Measurements from ENCODE around the gene EPB41L4A.

Gene EPB41L4A

GRCh38 chr5:112258571-112258970, 160.5 kb downstream of the EPB41L4A start:
- Histone ChIP-seq H3K9me3 (ENCODE audit: control insufficient read depth in 2 of 2, low read length in 2 of 2) (no peaks in the 10 kb centered on the region), H3K27me3 (ENCODE audit: control insufficient read depth in 1 of 2, insufficient read depth in 2 of 2, low read length in 2 of 2) (no peaks in the 10 kb centered on the region), H3K27ac (ENCODE audit: low read length) (no peak overlapping the region), H3K9ac (ENCODE audit: low read length in 2 of 2) (no peak overlapping the region), H3K4me3 (ENCODE audit: low read length in 2 of 2) (no peak overlapping the region), H3K36me3 (ENCODE audit: control insufficient read depth in 2 of 2, insufficient read depth in 2 of 2, low read length in 2 of 2) (no peaks in the 10 kb centered on the region), H3K4me1 (ENCODE audit: control insufficient read depth, insufficient read depth, low read length) (no peaks in the 10 kb centered on the region)

GRCh38 chr5:112257976-112258375, 161.1 kb downstream of the EPB41L4A start:
- Histone ChIP-seq H3K27ac (ENCODE audit: low read length) (no peak overlapping the region), H3K36me3 (ENCODE audit: control insufficient read depth in 2 of 2, insufficient read depth in 2 of 2, low read length in 2 of 2) (no peaks in the 10 kb centered on the region), H3K4me3 (ENCODE audit: low read length in 2 of 2) (no peak overlapping the region), H3K9me3 (ENCODE audit: control insufficient read depth in 2 of 2, low read length in 2 of 2) (no peaks in the 10 kb centered on the region), H3K9ac (ENCODE audit: low read length in 2 of 2) (no peak overlapping the region), H3K4me1 (ENCODE audit: control insufficient read depth, insufficient read depth, low read length) (no peaks in the 10 kb centered on the region), H3K27me3 (ENCODE audit: control insufficient read depth in 1 of 2, insufficient read depth in 2 of 2, low read length in 2 of 2) (no peaks in the 10 kb centered on the region)

GRCh38 chr5:112257005-112257404, 162.1 kb downstream of the EPB41L4A start:
- H3K4me1 ChIP-seq (ENCODE audit: control insufficient read depth, insufficient read depth, low read length): no peaks in the 10 kb centered on the region
- H3K27me3 ChIP-seq (ENCODE audit: control insufficient read depth in 1 of 2, insufficient read depth in 2 of 2, low read length in 2 of 2): no peaks in the 10 kb centered on the region
- H3K27ac ChIP-seq (ENCODE audit: low read length): no peak overlapping the region

GRCh38 chr5:112254303-112254702, 164.8 kb downstream of the EPB41L4A start:
- no peaks in the 10 kb centered on the region for H3K4me1 ChIP-seq (ENCODE audit: control insufficient read depth, insufficient read depth, low read length)
- H3K27ac ChIP-seq (ENCODE audit: low read length): no peak overlapping the region
- H3K9me3 ChIP-seq (ENCODE audit: control insufficient read depth in 2 of 2, low read length in 2 of 2): no peaks in the 10 kb centered on the region
- no peaks in the 10 kb centered on the region for H3K27me3 ChIP-seq (ENCODE audit: control insufficient read depth in 1 of 2, insufficient read depth in 2 of 2, low read length in 2 of 2)
- no peak overlapping the region for H3K4me3 ChIP-seq (ENCODE audit: low read length in 2 of 2)
- no peaks in the 10 kb centered on the region for H3K36me3 ChIP-seq (ENCODE audit: control insufficient read depth in 2 of 2, insufficient read depth in 2 of 2, low read length in 2 of 2)
- no peak overlapping the region for H3K9ac ChIP-seq (ENCODE audit: low read length in 2 of 2)

More at GRCh38 chr5:112257005-112257404, 162.1 kb downstream of the EPB41L4A start:
- no peak overlapping the region for H3K4me3 ChIP-seq (ENCODE audit: low read length in 2 of 2)
- H3K9ac ChIP-seq (ENCODE audit: low read length in 2 of 2): no peak overlapping the region
- H3K9me3 ChIP-seq (ENCODE audit: control insufficient read depth in 2 of 2, low read length in 2 of 2): no peaks in the 10 kb centered on the region
- H3K36me3 ChIP-seq (ENCODE audit: control insufficient read depth in 2 of 2, insufficient read depth in 2 of 2, low read length in 2 of 2): no peaks in the 10 kb centered on the region

GRCh38 chr5:112253478-112254250, 165.4 kb downstream of the EPB41L4A start:
- H3K27me3 ChIP-seq (ENCODE audit: control insufficient read depth in 1 of 2, insufficient read depth in 2 of 2, low read length in 2 of 2): no peaks in the 10 kb centered on the region
- H3K9me3 ChIP-seq (ENCODE audit: control insufficient read depth in 2 of 2, low read length in 2 of 2): no peaks in the 10 kb centered on the region
- no peaks in the 10 kb centered on the region for H3K4me1 ChIP-seq (ENCODE audit: control insufficient read depth, insufficient read depth, low read length)
- H3K4me3 ChIP-seq (ENCODE audit: low read length in 2 of 2): no peak overlapping the region
- H3K27ac ChIP-seq (ENCODE audit: low read length): no peak overlapping the region
- no peak overlapping the region for H3K9ac ChIP-seq (ENCODE audit: low read length in 2 of 2)
- H3K36me3 ChIP-seq (ENCODE audit: control insufficient read depth in 2 of 2, insufficient read depth in 2 of 2, low read length in 2 of 2): no peaks in the 10 kb centered on the region

GRCh38 chr5:112250551-112250950, 168.5 kb downstream of the EPB41L4A start:
- Histone ChIP-seq H3K27ac (ENCODE audit: low read length) (no peak overlapping the region), H3K4me1 (ENCODE audit: control insufficient read depth, insufficient read depth, low read length) (no peaks in the 10 kb centered on the region), H3K36me3 (ENCODE audit: control insufficient read depth in 2 of 2, insufficient read depth in 2 of 2, low read length in 2 of 2) (no peaks in the 10 kb centered on the region), H3K9me3 (ENCODE audit: control insufficient read depth in 2 of 2, low read length in 2 of 2) (no peaks in the 10 kb centered on the region), H3K4me3 (ENCODE audit: low read length in 2 of 2) (no peak overlapping the region), H3K27me3 (ENCODE audit: control insufficient read depth in 1 of 2, insufficient read depth in 2 of 2, low read length in 2 of 2) (no peaks in the 10 kb centered on the region), H3K9ac (ENCODE audit: low read length in 2 of 2) (no peak overlapping the region)

- Histone ChIP-seq H3K27ac (ENCODE audit: low read length) (no peak overlapping the region), H3K4me1 (ENCODE audit: control insufficient read depth, insufficient read depth, low read length) (no peaks in the 10 kb centered on the region), H3K9ac (ENCODE audit: low read length in 2 of 2) (no peak overlapping the region), H3K36me3 (ENCODE audit: control insufficient read depth in 2 of 2, insufficient read depth in 2 of 2, low read length in 2 of 2) (no peaks in the 10 kb centered on the region), H3K9me3 (ENCODE audit: control insufficient read depth in 2 of 2, low read length in 2 of 2) (no peaks in the 10 kb centered on the region), H3K4me3 (ENCODE audit: low read length in 2 of 2) (no peak overlapping the region), H3K27me3 (ENCODE audit: control insufficient read depth in 1 of 2, insufficient read depth in 2 of 2, low read length in 2 of 2) (no peaks in the 10 kb centered on the region)
These were observed 170.5 kb downstream of the EPB41L4A start for GRCh38 chr5:112248623-112249022.

GRCh38 chr5:112247960-112248359, 171.1 kb downstream of the EPB41L4A start:
- no peak overlapping the region for H3K4me3 ChIP-seq (ENCODE audit: low read length in 2 of 2)
- H3K27me3 ChIP-seq (ENCODE audit: control insufficient read depth in 1 of 2, insufficient read depth in 2 of 2, low read length in 2 of 2): no peaks in the 10 kb centered on the region
- no peaks in the 10 kb centered on the region for H3K9me3 ChIP-seq (ENCODE audit: control insufficient read depth in 2 of 2, low read length in 2 of 2)
- H3K4me1 ChIP-seq (ENCODE audit: control insufficient read depth, insufficient read depth, low read length): no peaks in the 10 kb centered on the region
- no peak overlapping the region for H3K9ac ChIP-seq (ENCODE audit: low read length in 2 of 2)
- H3K36me3 ChIP-seq (ENCODE audit: control insufficient read depth in 2 of 2, insufficient read depth in 2 of 2, low read length in 2 of 2): no peaks in the 10 kb centered on the region
- no peak overlapping the region for H3K27ac ChIP-seq (ENCODE audit: low read length)

- Histone ChIP-seq H3K4me3 (ENCODE audit: low read length in 2 of 2) (no peak overlapping the region), H3K36me3 (ENCODE audit: control insufficient read depth in 2 of 2, insufficient read depth in 2 of 2, low read length in 2 of 2) (no peaks in the 10 kb centered on the region), H3K27ac (ENCODE audit: low read length) (no peak overlapping the region), H3K9me3 (ENCODE audit: control insufficient read depth in 2 of 2, low read length in 2 of 2) (no peaks in the 10 kb centered on the region), H3K4me1 (ENCODE audit: control insufficient read depth, insufficient read depth, low read length) (no peaks in the 10 kb centered on the region), H3K9ac (ENCODE audit: low read length in 2 of 2) (no peak overlapping the region), H3K27me3 (ENCODE audit: control insufficient read depth in 1 of 2, insufficient read depth in 2 of 2, low read length in 2 of 2) (no peaks in the 10 kb centered on the region)
These were observed 173.4 kb downstream of the EPB41L4A start for GRCh38 chr5:112245656-112246055.

- Histone ChIP-seq H3K27ac (ENCODE audit: low read length) (no peak overlapping the region), H3K4me3 (ENCODE audit: low read length in 2 of 2) (no peak overlapping the region), H3K27me3 (ENCODE audit: control insufficient read depth in 1 of 2, insufficient read depth in 2 of 2, low read length in 2 of 2) (no peaks in the 10 kb centered on the region), H3K9ac (ENCODE audit: low read length in 2 of 2) (no peak overlapping the region), H3K4me1 (ENCODE audit: control insufficient read depth, insufficient read depth, low read length) (no peaks in the 10 kb centered on the region), H3K9me3 (ENCODE audit: control insufficient read depth in 2 of 2, low read length in 2 of 2) (no peaks in the 10 kb centered on the region), H3K36me3 (ENCODE audit: control insufficient read depth in 2 of 2, insufficient read depth in 2 of 2, low read length in 2 of 2) (no peaks in the 10 kb centered on the region)
These were observed 179.1 kb downstream of the EPB41L4A start for GRCh38 chr5:112239996-112240395.

GRCh38 chr5:112238473-112238872, 180.6 kb downstream of the EPB41L4A start:
- Histone ChIP-seq H3K9me3 (ENCODE audit: control insufficient read depth in 2 of 2, low read length in 2 of 2) (no peaks in the 10 kb centered on the region), H3K36me3 (ENCODE audit: control insufficient read depth in 2 of 2, insufficient read depth in 2 of 2, low read length in 2 of 2) (no peaks in the 10 kb centered on the region), H3K4me3 (ENCODE audit: low read length in 2 of 2) (no peak overlapping the region), H3K9ac (ENCODE audit: low read length in 2 of 2) (no peak overlapping the region), H3K4me1 (ENCODE audit: control insufficient read depth, insufficient read depth, low read length) (no peaks in the 10 kb centered on the region), H3K27me3 (ENCODE audit: control insufficient read depth in 1 of 2, insufficient read depth in 2 of 2, low read length in 2 of 2) (no peaks in the 10 kb centered on the region), H3K27ac (ENCODE audit: low read length) (no peak overlapping the region)
